Measurements from ENCODE around the gene FIBCD1. TPM values are rescaled to one million over a fixed set of nuclear protein-coding genes. Genes with fewer than 3 reads are reported as not detected.

Gene FIBCD1
- total RNA-seq, 1 experiment from 2014 or later, result 5.3 TPM

DNA sequence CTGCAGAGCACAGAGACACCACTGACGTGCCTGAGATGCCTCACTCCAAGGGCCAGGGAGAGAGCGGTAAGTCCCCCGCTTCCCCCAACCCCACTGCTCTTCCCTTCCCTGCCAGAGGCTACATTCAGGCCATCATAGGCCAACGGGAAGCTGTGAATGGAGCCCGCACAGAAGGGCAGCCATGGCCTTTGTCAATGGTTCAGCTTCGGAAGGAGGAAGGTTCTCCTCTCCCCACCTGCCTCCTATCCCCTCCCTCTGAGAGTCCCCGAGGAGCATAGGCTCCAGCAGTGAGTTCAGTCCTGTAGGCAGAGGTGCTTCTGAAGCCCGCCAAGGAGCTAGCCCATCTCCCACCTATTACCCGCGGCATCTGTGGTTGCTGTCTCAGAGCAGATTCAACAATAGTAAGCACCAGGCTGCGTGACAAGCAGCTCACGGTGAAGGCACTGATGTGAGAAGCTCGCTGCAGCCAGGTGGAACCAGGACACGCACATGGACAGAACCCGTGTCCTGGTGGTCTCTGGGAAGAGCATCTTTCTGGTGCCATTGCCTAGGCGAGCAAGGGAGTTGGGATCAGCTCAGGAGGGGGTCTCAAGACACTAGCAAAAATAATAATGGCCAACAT, 58.3 kb downstream of the FIBCD1 start:
- DNase-seq (ENCODE audit: low spot score), result no peak

DNA sequence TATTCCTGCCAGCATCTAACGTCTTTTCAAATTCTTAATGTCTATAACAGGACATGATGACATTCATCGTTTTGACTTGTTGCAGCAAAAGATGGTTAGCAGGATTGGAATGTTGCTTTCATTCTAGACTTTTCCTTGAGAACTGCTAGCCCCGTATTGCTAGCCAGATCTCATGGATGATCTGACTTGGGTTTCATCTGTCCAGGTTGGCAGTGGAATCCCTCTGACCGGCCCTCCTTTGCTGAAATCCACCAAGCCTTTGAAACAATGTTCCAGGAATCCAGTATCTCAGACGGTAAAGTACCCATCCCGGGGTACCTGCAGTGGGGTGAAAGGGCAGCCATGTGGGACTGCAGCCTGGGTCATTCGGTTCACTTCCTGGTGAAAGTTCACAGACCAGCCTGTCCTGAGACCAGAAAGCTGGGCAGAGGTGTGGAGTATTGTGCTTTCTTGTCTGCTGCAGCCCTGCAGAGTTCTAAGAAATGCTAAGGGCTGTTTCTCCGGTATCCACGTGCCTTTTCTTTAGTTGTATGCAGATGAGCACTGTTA, 59.1 kb downstream of the FIBCD1 start:
- no peak for DNase-seq (ENCODE audit: low spot score)

DNA sequence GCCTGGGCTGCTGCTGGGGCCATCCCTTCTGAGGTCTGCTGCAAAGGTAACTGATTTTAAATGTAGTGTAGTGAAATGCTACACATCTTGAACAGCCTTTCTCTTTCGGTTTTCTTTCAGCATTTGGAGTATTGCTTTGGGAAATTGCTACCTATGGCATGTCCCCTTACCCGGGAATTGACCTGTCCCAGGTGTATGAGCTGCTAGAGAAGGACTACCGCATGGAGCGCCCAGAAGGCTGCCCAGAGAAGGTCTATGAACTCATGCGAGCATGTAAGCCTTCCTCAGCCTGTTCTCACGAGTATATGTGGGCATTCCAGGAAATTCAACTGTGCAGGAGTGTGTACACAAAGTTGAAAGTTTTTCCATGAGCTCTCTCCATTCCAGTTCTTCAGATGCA, 60.8 kb downstream of the FIBCD1 start:
- DNase-seq (ENCODE audit: low spot score), result no peak

DNA sequence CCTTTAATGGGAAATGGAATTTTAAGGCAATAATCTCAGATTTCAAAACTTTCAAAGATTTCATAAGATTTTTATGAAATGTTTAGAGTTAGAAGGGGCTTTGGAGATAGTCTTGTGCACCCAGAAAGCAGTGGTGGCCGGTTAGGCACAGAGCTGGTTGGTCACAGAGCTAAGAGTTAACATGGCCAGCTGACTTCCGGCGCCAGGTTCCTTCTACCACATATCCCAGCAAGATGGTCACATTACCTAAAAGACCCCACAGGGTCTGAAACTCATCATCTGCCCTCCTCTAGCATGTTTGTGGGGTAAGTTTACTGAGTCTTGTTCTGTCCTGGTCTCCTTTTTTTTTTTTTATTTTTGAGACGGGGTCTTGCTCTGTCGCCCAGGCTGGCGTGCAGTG, 61.7 kb downstream of the FIBCD1 start:
- DNase-seq (ENCODE audit: low spot score), result no peak

DNA sequence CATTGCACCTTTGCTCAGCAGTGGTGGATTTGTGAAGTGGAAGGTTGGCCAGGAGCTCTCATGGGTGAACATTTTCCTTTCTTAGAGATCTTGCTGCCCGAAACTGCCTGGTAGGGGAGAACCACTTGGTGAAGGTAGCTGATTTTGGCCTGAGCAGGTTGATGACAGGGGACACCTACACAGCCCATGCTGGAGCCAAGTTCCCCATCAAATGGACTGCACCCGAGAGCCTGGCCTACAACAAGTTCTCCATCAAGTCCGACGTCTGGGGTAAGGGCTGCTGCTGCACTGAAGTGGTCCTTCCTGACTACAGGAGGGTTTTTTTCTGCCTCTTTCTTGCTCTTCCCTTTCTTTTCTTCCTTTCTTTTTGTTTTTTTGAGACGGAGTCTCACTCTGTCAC, 64.3 kb downstream of the FIBCD1 start:
- DNase-seq (ENCODE audit: low spot score), result no peak

DNA sequence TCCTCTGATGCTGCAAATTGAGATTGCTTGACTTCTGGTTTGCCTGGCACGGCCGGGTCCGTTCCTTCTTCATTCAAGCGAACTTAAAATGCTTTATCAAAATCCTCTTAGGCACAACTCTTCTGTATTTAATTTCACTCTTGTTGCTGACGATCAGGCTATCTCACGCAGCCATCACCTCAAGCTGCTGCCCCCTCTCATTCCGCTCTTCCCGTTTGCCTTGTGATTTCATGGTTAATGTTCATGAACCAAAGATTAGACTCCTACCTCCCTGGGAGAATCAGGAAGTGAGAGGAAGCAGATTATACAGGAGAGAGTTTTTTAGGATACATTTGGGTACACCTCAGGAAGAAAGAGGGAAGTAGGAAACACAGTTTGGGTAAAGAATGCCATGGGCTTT, 65.1 kb downstream of the FIBCD1 start:
- no peak for DNase-seq (ENCODE audit: low spot score)

DNA sequence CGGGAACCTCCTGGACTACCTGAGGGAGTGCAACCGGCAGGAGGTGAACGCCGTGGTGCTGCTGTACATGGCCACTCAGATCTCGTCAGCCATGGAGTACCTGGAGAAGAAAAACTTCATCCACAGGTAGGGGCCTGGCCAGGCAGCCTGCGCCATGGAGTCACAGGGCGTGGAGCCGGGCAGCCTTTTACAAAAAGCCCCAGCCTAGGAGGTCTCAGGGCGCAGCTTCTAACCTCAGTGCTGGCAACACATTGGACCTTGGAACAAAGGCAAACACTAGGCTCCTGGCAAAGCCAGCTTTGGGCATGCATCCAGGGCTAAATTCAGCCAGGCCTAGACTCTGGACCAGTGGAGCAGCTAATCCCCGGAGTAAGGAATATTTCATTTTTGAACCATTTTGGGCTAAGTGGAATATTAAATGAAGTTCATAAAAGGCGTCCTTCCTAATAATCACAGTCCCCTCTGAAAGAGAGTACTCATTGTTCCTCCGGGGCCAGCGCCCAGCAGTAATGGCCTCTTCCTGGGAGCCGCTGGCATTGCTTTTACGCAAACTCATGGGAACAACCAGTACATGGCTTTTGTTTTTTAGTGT, 66.0 kb downstream of the FIBCD1 start:
- no peak for DNase-seq (ENCODE audit: low spot score)

DNA sequence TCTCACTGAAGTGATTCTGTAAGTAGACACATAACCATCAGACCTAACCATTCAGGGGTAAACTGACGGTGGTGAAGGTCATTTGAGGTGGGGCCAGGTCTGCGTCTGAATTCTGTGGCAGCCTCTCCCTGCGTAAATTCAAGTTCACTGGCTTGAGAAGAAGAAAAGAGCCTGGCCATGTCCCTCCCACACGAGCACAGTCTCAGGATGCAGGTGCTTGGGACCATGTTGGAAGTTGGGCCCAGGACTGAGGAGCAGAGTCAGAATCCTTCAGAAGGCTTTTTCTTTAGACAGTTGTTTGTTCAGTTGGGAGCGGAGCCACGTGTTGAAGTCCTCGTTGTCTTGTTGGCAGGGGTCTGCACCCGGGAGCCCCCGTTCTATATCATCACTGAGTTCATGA, 66.5 kb downstream of the FIBCD1 start:
- DNase-seq (ENCODE audit: low spot score), result no peak

DNA sequence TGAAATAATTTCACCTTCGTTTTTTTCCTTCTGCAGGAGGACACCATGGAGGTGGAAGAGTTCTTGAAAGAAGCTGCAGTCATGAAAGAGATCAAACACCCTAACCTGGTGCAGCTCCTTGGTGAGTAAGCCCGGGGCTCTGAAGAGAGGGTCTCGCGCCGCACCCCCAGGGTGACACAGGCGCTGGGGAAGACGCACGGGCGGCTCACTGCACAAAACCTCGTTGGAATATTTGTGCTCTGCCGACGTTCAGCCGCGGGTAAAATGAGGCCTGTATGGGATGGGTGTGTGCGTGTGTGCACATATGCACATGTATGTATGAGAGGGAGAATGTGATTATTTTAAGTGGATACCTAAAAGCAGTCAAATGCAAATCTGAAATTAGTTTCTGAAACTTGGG, 67.0 kb downstream of the FIBCD1 start:
- no peak for DNase-seq (ENCODE audit: low spot score)

DNA sequence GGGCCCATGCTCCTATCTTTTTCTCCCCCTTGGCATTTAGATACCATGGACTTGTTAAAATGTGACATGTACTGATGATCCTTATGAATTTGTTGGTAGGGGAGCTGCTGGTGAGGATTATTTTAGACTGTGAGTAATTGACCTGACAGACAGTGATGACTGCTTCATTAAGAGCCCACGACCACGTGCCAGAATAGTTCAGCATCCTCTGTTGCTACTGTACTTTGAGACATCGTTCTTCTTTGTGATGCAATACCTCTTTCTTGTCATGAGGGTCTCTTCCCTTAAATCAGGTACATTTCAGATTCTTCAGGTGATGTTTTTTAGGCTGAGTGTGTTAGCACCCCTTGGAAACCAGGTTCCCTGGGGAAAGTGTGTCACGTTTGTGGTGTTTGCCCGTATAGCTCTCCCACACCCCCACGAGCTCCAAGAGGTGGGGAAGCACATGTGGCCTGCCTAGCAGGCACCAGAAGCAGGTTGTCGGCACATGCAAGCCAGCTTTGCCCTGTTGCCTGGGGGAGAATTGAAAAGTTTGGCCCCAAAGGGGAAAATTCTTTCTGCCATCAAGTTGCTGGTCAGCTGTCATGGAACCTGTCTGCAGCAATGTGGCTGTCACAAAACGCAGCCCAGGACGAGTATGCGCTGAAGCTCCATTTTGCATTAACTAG, 67.5 kb downstream of the FIBCD1 start:
- no peak for DNase-seq (ENCODE audit: low spot score)

DNA sequence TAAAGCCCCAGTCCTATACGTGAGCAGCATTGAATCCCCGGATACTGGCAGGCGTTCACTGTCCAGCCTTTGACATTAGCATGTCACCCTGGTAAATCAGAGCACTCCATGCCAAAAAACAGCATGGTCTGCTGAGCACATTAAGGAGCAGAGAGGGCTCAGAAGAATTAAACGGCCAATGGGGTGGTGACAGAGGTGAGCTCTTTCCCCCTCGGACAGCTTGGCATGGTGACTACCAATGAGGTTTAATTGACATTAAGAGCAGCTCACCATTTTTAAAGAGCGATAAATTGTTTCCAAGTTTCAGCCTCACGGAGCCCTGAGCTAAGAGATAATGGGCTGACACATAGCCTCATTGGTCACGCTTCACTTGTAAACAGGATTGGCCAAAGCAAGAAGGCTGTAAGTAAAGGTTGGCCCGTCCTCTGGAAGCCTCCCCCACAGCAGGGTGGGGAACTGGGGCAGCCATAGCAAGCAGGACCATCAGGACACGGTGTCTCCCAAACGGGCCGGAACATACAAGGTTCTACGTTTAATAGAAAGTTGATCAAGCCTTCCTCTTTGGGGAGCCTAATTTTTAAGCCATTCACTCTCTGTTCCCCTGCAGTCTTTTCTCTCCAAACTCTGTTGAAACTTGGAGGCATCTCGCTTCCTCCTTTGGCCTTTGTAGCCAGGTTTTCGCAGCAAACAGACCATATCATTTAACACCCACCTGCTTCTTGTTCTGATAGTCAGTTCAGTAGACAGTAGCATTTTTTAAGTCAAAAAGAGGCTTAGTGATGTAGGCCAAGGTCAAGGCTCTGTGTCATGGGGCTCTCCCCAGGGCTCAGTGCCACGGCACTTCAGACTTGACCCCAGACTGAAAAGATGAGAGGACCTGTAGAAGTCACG, 68.3 kb downstream of the FIBCD1 start:
- DNase-seq (ENCODE audit: low spot score), result no peak

DNA sequence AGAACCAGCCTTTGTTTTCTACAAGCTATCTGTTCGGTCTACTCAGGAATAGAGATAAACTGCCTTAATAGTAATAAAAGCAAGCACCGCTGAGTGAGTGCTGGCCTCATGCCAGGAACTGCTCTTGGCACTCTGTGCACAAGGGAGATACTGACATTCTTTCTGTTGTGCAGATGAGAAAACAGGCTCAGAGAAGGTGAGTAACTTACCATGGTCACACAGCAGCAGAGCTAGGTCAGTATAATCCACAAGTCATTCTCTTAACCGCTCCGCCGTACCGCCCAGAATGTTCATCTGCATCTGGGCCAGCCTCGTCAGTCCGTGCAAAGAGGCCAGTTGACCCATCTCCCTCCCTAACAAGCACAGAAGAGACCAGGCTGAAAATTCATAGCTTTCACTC, 69.8 kb downstream of the FIBCD1 start:
- DNase-seq (ENCODE audit: low spot score), result no peak

DNA sequence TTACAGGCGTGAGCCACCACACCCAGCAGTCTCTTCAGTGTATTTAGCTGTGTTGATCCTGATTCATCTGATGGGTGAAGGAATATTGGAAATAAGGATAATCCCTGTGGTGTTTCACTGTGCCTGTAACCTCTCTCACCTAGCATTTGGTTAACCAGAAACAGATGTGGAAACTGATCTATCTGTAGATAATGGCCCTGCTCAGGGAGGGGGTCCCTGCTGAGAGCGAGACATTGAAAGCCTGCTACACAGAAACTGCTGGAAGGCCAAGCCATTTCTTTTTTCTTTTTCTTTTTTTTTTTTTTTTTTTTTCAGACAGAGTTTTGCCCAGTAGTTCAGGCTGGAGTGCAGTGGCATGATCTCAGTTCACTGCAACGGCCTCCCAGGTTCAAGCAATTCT, 70.8 kb downstream of the FIBCD1 start:
- DNase-seq (ENCODE audit: low spot score), result no peak

DNA sequence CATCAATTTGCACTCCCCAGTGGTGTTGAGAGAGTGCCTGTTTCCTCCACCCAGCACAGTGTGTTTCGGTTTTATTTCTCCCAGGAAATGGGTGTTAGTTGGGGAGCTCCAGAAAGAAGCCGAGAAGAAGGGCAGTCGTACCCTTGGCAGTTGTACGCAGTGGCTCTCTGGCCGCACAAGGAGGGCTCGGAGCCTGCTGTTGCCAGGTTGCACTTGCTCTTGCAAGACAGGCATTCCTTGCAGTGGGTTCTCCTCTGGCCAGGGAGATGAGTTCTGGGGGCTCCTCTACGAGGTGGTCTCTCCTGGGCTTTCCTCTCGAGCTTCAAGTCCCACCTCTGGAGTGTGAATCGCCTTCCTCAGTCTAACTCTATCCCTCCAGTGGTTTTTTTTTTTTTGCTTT, 71.5 kb downstream of the FIBCD1 start:
- DNase-seq (ENCODE audit: low spot score), result no peak

DNA sequence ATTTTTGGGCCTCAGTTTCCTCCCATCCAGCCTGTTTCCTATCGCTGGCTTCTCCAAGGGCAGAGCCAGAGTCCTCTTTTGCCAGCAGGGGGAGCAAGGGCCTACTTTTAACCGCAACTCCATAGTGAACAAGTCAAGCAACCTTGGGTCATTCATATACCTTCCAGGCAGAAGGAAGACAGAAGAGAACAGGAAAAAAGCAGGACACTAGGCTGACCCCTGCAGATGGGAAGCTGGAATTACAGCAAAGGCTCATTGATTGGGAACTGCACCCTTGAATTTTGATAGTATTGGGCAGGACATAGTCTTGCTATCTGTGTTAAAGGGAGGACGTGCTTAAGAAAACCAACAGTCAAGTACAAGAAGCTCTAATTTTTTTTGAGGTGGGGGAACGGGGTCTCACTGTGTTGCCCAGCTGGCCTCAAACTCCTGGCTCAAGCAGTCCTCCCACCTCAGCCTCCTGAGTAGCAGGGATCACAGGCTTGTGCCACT, 72.5 kb downstream of the FIBCD1 start:
- peak; percentile 92 for DNase-seq (ENCODE audit: low spot score)

DNA sequence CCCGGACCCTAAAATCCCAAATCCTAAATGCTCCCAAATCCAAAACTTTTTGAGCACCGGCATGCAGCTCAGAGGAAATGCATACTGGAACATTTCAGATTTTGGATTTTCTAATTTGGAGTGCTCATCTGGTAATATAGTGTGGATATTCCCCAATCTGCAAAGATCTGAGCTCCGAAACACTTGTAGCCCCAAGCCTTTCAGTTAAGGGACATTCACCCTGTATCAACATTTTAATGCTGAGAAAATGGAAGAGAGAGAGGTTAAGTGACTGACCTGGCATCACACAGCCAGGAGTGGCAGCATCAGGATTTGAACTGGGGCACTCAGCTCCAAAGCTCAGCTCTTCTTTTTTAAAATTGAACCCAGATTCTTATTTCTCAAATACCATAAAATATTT, 73.1 kb downstream of the FIBCD1 start:
- no peak for DNase-seq (ENCODE audit: low spot score)

DNA sequence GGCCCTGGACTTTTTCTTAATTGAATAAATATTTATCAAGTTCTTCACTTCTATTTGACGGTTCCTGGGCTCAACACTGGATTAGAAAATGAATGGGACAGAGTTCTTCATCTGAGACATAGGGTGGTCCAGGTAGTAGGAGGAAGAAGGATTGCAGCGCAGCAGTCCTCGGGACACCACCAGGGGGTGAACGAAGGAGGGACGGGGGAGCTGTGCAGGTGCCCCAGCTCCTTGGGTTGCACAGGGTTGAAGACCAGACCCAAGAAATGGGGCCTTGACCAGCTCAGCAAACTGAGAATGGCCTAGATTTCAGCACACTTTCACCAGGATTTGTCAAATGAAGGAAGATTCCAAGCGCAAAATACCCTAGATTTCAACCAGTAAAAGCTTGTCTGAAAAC, 74.5 kb downstream of the FIBCD1 start:
- no peak for DNase-seq (ENCODE audit: low spot score)

DNA sequence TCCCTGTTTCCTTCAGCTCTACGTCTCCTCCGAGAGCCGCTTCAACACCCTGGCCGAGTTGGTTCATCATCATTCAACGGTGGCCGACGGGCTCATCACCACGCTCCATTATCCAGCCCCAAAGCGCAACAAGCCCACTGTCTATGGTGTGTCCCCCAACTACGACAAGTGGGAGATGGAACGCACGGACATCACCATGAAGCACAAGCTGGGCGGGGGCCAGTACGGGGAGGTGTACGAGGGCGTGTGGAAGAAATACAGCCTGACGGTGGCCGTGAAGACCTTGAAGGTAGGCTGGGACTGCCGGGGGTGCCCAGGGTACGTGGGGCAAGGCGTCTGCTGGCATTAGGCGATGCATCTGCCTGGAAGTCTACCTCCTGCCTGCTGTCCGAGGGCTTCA, 76.3 kb downstream of the FIBCD1 start:
- no peak for DNase-seq (ENCODE audit: low spot score)

DNA sequence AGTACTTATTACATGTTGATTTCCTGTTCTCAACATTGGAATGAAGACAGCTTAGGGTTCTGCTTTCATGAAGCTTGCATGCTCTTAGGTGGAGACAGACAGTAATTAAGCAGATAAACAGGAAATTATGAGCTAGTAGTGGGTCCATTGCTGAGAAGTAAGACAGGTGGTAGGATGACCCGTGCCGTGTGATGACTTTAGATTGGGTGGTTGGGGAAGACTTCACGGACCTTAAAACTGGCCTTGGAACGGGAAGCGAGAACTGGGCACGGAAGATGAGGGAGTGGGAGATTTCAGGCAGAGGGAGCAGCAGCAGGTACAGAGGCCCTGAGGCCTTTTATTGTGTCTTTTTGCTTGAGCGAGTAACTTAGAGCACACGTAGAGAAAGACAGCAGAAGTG, 76.8 kb downstream of the FIBCD1 start:
- DNase-seq (ENCODE audit: low spot score), result no peak

DNA sequence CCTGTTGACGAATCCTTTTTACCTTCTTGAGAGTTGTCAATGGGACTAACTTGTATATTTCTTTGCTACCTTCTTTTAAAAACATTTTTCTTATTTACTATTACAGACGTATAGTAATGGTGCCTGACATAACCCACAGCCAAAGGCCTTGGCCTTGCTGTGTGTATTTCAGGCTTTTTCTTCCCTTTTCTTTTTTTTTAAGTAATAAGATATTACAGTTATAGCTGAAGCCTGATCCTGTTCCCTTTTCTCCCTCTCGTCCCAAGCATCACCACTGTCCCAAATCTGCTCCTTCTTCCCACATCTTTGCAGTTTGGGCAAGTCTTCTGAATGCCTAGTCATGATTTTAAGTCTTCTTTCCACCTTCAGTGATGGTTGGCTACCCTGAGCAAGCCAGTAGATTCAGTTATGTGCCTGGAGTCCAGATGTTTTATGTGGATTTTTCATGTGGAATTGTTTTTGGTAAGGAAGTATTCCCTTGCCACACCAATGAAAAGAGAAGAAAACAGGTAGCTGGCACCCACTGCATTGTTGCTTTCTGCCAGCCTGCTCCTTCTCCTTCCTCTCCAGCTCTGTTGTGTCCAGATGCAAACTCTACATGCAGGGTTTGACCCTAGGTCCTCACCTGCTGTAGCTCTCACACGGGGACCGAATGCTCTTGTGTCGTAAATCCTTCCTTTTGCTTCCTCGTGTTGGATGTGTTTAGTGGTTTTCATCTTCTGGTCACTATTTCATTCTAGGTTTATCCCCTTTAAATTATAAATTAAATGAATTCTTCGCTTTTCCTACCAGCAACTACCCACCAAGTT, 77.5 kb downstream of the FIBCD1 start:
- DNase-seq (ENCODE audit: low spot score), result no peak

Data from H4 (cell line).